Coronary artery (tissue), 2 donors: ENCODE data around the gene MYO1D.

Source experiments
- DNase-seq: peaks from one replicate; pipeline ENCODE4 v3.0.0-alpha.2; 2017; ENCODE audit warnings: low spot score
- H3K27ac ChIP-seq, 2 donors: fragments of 200-600 bp; sonication (generic); one replicate each; pipeline ENCODE4 v1.5.1; 2016 to 2019
- H3K4me3 ChIP-seq: fragments of 200-600 bp; sonication (generic); 2 replicates; pipeline ENCODE4 v1.5.1; 2016; ENCODE audit warnings: mild to moderate bottlenecking, moderate library complexity
- TF ChIP-seq, protein P1 (sequence below): fragments of 200-600 bp; sonication (generic); IDR thresholded peaks from one replicate; pipeline ENCODE4 v1.5.1; 2019; ENCODE audit warnings: antibody characterized with exemption

The MYO1D gene

DNA sequence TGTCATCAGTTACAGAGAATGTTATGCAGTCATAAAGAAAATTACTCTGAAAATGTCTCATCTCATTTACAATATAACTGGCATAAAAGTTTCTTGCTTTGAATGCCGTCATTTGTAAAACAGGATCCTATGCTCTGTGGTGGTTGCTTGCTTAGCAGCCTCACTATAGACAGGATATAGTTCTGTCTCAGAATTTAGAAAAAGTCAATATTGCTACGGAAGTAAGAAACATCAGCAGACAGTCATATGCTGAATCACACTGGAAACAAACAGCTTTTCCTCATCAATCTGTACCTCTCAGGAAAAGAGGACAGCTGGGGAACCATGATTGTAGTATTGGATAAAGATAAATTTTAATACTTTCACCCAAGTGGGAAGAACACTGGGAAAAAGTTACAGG, 105.5 kb downstream of the MYO1D start:
- no peak overlapping the region for H3K27ac ChIP-seq
- H3K4me3 ChIP-seq: no peak overlapping the region
- TF ChIP-seq, protein P1, sequence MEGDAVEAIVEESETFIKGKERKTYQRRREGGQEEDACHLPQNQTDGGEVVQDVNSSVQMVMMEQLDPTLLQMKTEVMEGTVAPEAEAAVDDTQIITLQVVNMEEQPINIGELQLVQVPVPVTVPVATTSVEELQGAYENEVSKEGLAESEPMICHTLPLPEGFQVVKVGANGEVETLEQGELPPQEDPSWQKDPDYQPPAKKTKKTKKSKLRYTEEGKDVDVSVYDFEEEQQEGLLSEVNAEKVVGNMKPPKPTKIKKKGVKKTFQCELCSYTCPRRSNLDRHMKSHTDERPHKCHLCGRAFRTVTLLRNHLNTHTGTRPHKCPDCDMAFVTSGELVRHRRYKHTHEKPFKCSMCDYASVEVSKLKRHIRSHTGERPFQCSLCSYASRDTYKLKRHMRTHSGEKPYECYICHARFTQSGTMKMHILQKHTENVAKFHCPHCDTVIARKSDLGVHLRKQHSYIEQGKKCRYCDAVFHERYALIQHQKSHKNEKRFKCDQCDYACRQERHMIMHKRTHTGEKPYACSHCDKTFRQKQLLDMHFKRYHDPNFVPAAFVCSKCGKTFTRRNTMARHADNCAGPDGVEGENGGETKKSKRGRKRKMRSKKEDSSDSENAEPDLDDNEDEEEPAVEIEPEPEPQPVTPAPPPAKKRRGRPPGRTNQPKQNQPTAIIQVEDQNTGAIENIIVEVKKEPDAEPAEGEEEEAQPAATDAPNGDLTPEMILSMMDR: no peak
- DNase-seq: no peak

DNA sequence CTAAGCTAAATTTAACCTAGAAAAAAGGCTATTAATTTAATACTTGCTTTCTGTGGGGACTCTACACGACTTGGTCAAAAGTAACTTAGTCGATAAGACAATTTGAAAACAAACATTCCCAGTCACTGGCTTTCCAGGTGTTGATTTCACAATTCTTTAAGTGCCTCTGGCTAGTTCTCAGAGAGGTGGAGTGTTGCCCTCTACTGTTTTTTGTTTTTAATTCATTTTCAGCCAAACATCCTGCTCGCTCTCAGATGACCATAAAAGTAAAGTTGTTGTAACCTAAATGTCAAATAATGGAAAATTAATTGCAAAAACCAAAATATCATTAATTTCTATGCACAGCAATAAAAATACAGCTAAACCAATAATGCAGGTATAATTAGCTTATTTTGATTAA, 107.1 kb downstream of the MYO1D start:
- Histone ChIP-seq H3K4me3 (no peak overlapping the region), H3K27ac (no peak overlapping the region)
- no peak for DNase-seq
- TF ChIP-seq, protein P1: no peak

DNA sequence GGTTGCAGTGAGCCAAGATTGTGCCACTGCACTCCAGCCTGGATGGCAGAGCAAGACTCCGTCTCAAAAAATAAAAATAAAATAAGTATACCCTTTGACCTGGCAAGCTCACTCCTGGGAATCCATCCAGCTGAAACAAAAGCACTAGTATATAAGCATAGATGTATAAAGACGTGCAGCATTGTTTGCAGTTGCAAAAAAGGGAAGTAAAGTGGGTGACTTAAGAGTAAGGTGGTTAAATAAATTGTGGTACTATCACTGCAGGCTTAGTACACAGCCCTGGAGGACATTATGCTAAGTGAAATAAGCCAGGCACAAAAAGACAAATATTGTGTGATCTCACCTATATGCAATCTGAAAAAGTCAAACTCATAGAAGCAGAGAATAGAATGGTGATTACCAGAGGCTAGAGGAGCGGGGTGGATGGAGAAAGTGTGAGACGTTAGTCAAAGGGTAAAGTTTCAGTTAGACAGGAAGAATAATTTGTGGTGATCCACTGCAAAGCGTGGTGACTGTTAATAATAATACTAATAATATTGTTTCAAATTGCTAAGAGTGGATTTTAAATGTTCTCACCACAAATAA, 113.0 kb downstream of the MYO1D start:
- DNase-seq: no peak
- H3K4me3 ChIP-seq: no peak overlapping the region
- H3K27ac ChIP-seq: no peak overlapping the region
- TF ChIP-seq, protein P1: no peak

DNA sequence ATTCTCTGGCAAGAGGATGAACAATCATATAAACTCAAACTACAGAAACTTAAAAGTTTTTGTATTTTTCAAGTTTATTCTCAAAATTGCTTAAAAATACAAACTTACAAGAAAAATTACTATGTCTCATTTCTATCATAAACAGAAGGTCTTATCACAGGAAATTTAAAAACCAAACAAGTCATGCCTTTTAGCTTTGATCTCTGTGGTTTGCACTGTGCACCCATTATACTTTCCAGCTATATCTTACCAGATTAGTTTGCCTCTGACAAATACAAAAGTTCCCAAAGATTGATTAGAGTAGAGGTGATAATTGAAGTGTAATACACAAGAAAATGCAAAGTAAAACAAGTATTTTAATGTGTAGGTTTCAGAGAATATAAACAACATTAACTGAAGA, 117.4 kb downstream of the MYO1D start:
- TF ChIP-seq, protein P1: no peak
- no peak for DNase-seq
- H3K4me3 ChIP-seq: no peak overlapping the region
- H3K27ac ChIP-seq: no peak overlapping the region

DNA sequence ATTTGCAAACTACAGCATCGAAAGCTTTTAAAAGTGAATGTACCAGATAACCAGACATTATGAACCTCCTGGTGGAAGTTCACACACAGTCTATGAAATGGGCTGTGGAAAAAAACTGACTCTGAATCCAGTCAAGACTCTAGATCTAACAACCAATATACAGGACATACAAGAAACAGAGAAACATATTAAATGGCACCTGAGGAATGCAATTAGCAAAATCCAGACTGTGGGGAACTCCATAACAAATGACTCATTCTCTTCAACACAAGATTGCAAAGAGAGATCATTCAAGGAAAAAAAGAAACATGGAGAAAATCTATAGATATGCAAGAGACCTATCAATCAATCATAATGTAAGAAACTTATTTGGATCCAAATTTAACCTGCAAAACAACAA, 119.0 kb downstream of the MYO1D start:
- TF ChIP-seq, protein P1: no peak
- no peak overlapping the region for H3K27ac ChIP-seq
- DNase-seq: no peak
- no peak overlapping the region for H3K4me3 ChIP-seq

DNA sequence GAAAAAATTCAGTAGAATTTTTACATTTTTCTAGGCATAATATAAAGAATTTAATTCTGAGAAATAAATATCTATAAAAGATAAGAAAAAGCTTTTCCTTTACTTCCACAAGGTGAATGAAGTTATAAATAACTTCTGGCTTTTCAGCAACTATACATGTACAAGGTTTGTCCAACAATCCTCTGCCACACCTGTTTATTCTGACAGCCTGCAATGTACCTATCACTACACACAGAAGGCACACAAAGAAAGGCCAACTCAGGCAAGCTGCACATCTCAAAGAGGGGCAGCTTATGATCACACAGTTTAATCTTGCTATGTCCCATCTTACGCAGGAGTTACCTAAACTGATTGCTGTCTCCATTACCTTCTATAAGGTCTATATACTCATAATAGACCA, 120.2 kb downstream of the MYO1D start:
- H3K27ac ChIP-seq: no peak overlapping the region
- H3K4me3 ChIP-seq: no peak overlapping the region
- TF ChIP-seq, protein P1: no peak
- DNase-seq: no peak

DNA sequence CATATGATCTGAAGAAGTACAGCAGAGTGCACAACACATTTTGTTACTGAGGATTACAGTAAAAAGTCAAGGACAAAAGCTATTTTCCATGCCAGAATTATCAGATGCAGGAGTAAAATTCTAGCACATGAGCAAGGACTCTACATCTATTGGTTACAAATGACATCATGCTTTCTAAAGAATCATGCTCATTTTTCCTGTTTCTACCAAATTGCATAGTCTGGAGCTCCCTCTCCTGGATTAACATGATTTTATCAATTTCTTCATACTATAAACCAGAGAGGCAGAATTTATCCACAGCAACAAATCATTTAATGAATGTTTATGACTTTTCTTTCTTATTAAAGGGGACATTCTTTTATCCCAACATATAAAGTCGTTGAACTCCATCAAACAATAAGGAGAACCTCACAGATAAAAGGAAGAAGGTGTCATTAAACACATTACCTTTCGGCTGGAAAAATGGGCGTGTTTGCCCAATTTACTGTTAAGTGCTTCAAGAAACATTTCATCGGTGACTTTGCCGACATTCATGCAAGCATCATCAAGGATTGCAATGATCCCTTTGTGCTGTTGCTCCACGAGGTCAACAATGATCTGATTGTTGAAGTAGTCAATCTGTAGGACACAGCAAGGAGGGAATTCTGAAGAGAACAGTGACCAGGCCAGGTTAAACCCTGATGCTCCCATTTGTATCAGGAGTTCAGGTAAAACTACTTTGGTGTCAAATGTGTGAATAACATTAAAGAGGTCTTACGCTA, 121.7 kb downstream of the MYO1D start:
- Histone ChIP-seq H3K4me3 (no peak overlapping the region), H3K27ac (no peak overlapping the region)
- DNase-seq: no peak
- TF ChIP-seq, protein P1: no peak
